Stimulated activated CD4-positive, alpha-beta T cell treated with anti-CD3 and anti-CD28 coated beads, Interleukin-2, amount 100 ng/mL, for 24 hours (primary cell): Measurements from ENCODE around the gene PERP.
"Not testable (repeated sequence)": the region's sequence is repeated elsewhere in the genome, so short reads cannot be mapped to it uniquely, and the experiment has no call there.

Experiments
- DNase-seq, 2 donors: peaks; one replicate each; pipeline ENCODE4 v3.0.0-alpha.2; 2020

Gene PERP

GRCh38 chr6:138104618-138105213 is 2.5 kb downstream of the PERP start:
- DNase-seq, result no peak

- DNase-seq, result no peak
Measured at GRCh38 chr6:138103871-138104270, 3.3 kb downstream of the PERP start.

DNA sequence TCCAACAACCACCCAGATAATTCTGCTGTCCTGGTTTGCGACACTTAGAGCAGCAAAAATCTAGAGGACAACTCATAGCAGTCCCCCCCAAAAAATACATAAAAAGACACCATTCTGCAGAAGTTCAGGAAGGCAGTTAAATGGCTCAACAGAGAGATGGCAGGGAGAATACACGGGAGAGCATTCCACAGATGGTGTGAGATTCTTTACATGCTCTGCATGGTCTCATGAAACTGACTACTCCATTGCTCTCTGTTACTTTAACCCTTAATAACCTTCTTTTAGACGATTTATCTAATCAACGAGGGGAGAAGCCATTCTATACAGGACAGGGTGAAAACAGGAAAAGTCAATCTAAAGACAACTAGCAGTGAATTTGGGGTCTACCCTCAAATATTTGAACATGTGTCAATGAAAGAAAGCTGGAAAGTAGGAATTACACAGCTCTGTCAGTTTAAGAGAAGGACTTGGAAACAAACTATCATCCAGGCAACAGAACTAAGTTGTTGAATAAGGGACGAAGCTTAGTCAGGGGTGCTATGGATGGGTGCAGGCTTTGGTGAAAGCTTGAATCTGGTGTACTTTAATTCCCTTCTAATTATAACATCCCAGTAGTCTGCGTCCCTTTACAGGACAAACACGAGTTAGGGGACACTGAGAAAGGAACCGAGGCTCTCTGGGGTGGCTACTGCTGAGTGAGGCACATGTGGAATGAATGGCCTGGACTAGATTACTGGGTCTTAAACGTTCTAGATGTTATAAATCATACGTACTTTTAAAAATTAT is 5.1 kb downstream of the PERP start:
- DNase-seq, result no peak

- no peak for DNase-seq
Measured at GRCh38 chr6:138099832-138100231, 7.4 kb downstream of the PERP start.

- DNase-seq, result no peak
Measured at GRCh38 chr6:138098306-138098705, 8.9 kb downstream of the PERP start.

GRCh38 chr6:138094260-138094659 is 13.0 kb downstream of the PERP start:
- no peak for DNase-seq

GRCh38 chr6:138093632-138094031 is 13.6 kb downstream of the PERP start:
- DNase-seq, result no peak

GRCh38 chr6:138092686-138093085 is 14.5 kb downstream of the PERP start:
- DNase-seq, result no peak

DNA sequence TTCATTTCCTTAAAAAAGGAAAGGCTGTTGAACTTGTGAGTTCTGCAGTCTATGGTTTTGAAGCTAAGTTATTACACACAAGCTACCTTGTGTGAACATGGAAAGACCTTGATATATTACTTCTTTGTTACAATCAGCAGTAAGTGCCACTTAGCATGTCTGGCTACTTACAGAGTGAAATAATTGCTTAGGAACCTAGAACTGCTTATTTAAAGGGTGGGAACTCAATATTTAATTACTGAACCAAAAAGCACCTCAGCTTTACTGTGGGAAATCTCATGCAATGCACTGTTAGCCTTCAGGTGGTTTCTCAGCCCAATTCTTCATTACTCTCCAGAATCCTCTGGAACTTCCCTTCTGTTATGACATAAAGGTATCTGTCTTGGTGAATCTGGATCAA is 17.9 kb downstream of the PERP start:
- no peak for DNase-seq

DNA sequence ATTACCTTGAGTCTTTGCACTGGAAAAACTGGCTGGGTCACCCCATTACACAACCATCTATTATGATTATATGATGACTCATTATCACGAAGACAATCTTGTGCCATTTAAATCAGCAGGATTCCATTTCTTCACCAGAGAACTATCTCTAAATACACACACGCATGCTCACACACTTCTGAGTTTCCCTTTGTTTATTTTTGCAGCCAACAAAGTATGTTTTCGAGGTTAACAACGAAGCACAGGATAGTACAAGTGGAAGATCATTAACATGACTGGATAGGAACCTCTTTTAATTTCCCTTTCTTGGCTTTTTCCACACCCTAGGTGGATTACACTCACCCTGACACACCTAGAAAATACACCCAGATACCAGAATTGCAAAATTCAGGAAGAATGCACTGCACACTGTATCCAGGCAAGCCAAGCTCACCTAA is 18.9 kb downstream of the PERP start:
- DNase-seq, result no peak

GRCh38 chr6:138087593-138088325 is 19.5 kb downstream of the PERP start:
- no peak for DNase-seq

DNA sequence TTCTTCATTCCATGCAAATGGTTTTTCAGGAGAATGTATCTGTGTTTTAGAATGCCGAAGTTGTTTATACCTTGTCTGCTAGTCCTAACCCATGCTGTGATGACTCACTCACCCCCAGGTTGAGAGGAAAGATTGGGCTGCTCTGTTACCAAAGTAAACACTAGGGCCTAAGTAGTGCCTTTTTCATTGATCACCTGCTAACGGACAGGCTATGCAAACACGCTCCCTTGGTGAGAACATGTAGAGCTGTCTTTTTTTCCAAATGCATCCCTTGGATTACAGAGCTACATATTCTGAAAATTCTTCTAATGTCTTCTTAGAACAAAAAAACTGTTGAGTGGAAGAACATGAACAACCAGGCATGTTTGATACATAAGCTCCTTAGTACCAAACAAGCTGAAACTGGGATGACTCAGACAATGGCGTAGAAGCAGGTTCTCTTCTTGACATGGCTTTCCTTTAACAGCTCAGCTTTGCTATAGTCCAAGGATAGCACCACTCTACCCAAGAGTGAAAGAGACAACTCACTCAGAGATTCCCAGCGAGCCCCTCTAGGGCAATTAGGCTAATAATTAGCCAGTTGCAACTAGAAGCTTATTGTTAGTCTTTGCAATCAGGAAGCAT is 20.5 kb downstream of the PERP start:
- no peak for DNase-seq

DNA sequence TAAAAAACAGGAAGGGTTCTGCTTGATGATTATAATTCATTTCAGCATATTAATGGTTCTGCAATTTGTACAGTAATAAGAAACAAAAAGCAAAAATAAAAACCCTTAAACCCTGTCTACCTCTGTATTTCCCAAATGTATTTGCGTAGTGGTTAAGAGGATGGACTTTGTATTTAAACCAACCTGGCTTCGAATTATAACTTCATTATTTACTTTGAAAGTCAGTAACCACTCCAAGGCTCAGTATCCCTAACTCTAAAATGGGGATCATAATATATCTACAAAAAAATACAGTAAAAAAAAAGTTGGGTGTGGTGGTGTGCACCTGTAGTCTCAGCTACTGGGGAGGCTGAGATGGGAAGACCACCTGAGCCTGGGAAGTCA is 21.4 kb downstream of the PERP start:
- DNase-seq, result no peak

- no peak for DNase-seq
Measured at GRCh38 chr6:138084904-138085838, 22.0 kb downstream of the PERP start.

DNA sequence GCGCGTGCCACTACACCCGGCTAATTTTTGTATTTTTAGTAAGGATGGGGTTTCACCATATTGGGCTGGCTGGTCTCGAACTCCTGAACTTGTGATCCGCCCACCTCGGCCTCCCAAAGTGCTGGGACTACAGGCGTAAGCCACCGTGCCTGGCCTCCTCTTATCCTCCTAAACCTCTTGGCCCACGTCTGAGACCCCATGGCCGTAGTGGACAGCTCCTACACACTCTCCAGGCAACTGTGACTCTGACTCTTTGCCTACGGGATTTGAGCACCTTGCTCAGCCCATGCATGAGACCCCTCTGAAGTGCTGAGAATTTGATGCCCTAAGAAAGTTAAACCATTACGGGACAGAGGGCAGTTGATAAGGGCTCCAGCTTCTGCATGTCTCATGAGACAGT is 25.0 kb downstream of the PERP start:
- DNase-seq, result no peak

GRCh38 chr6:138079556-138079955 is 27.7 kb downstream of the PERP start:
- DNase-seq, result not testable (repeated sequence)

DNA sequence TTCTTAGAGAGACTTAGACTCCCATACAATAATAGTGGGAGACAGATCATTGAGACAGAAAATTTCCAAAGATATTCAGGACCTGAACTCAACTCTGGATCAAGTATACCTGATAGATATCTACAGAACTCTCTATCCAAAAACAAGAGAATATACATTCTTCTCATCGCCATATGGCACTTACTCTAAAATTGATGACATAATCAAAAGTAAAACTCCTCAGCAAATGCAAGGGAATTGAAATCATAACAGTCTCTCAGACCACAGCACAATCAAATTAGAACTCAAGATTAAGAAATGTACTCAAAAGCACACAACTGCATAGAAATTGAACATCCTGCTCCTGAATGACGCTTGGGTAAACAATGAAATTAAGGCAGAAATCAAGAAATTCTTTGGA is 28.7 kb downstream of the PERP start:
- DNase-seq, result no peak

GRCh38 chr6:138073264-138073663 is 34.0 kb downstream of the PERP start:
- DNase-seq, result no peak

GRCh38 chr6:138063726-138064125 is 43.5 kb downstream of the PERP start:
- DNase-seq, result no peak

DNA sequence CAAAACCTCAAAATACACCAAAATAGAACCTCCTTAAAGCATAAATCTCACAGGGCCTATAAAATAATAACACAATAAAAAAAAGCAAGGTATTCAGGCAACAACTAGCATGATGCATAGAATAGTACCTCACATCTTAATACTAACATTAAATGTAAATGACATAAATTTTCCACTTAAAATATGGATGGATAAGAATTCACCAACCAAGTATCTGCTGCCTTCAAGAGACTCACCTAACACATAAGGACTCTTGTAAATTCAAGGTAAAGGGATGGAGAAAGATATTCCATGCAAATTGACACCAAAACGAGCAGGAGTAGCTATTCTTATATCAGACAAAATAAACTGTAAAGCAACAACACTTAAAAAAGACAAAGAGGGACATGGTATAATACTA is 52.2 kb downstream of the PERP start:
- no peak for DNase-seq

DNA sequence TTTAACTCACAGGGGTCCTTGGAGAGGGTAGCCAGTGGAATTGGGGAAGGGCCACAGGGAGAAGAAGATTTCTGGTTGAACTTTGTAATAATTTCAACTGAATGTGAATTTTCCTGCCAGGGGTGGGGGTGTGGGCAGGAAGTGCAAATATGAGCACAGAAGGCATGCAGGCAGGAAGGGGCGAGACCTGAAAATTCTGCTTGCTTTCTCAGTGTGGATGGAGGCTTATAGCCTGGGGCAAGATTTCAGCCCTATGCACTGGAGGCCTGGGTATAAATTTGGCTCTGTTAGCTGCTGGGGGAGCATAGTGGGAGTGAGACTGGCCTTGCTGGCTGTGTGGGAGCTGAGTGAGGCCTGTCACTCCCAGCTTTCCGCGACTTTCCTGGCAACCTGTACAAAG is 54.4 kb downstream of the PERP start:
- no peak for DNase-seq

- no peak for DNase-seq
Measured at GRCh38 chr6:138044972-138045371, 62.2 kb downstream of the PERP start.
